ENCODE data around the gene FAT1. TPM values are rescaled to one million over a fixed set of nuclear protein-coding genes. Genes with fewer than 3 reads are reported as not detected.

FAT1 gene
- total RNA-seq, 1 donor from 2014 or later = 0.90 TPM

DNA sequence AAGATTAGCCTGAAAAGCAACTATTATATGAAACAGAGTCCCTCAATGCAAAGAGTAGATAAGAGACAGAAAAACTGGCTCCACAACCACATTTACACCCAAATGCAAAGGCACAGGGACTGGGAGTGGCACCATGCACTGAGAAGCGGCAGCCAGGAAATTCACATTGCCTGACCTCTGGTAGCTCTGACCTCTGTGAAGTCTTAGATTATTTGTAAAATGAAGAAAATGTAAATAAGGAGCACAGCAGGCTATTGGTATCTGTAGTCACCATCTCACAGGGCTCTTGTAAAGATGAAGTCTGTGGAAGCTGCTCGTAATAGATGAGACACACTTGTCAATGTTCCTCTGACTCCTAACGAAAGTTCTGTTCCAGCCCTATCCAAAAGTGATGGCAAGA, 69.7 kb downstream of the FAT1 start:
- no peak for DNase-seq (ENCODE audit: low read depth in 2 of 2)

DNA sequence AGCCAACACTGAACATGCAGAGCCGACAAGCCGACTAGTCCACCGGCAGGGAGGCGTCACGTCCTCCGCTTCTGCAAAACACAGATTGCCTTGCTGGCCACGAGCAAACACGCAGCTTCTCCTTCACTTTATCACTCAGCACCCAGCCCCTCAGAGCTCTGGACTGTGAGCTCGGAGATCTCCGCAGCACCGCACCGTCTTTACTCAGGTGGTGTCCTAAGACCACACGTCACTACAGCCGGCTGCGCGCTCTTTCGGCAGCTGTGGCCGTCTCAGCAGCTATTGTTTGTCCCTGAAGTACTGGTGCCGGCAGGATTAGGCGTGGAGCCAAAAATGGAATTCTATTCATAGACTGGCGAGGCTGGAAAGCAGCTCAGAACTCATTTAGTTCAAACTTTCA, 72.0 kb downstream of the FAT1 start:
- peak; percentile 28 to 49 for DNase-seq (ENCODE audit: low read depth in 2 of 2)

DNA sequence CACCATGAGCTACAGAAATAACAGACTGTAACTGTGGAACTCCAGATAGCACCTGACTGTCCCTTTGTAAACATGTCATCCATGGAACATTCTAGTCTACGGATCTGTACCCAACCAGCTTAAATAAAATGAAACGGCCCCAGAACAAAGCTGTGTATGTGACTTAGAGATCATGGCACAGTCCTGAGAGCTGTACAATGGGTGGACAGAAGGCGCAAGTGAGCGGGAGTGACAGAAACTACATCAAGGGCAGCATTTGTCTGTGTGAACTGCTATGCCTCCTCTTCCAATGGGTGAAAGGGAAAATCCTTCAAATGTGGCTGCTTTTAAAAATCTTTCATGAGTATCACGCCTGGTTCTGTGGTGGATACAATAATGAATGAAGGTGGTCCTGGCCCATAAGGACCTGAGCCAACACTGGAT, 72.5 kb downstream of the FAT1 start:
- no peak for DNase-seq (ENCODE audit: low read depth in 2 of 2)

GRCh38 chr4:186650401-186651180, 73.1 kb downstream of the FAT1 start:
- DNase-seq (ENCODE audit: low read depth in 2 of 2) = no peak

DNA sequence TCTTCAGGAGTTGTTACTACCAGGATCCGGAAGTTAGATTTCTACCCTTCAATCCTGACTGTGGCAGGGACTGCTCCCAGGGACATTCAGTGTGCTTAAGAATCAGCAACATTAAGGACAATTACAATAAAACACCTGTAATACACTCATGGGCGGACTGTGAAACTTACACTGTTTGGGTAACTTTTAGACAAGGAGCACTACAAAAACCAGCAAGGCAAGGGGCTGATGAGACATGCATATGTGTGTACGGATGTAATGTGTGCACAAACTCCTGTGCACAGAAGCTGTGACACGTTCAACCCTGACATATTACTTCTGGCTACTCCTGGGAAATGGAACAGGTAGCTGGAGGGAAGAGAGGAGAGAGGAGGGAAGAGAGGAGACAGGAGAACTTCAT, 75.8 kb downstream of the FAT1 start:
- DNase-seq (ENCODE audit: low read depth in 2 of 2) = no peak

GRCh38 chr4:186644737-186645261, 78.9 kb downstream of the FAT1 start:
- DNase-seq (ENCODE audit: low read depth in 2 of 2) = no peak

GRCh38 chr4:186644311-186644638, 79.4 kb downstream of the FAT1 start:
- DNase-seq (ENCODE audit: low read depth in 2 of 2) = no peak

- no peak for DNase-seq (ENCODE audit: low read depth in 2 of 2)
These were observed 80.0 kb downstream of the FAT1 start for GRCh38 chr4:186643501-186644310.

DNA sequence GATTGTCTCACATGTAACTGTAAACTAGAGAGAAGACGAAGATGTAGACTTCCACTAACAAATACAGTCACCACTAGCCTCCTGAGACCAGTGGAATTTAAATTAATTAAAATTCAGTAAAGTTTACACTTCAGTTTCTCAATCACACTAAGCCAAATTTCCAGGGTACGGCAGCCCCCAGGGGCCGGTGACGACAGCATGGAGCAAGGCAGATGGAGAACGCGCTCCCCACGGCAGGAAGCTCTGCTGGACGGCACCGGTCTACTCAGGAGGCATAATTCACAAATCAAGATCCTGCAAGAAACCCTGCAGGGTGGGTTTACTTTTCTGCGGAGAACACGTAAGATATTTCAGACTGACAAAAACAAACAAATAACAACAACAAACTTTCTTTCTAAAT, 80.7 kb downstream of the FAT1 start:
- no peak for DNase-seq (ENCODE audit: low read depth in 2 of 2)

DNA sequence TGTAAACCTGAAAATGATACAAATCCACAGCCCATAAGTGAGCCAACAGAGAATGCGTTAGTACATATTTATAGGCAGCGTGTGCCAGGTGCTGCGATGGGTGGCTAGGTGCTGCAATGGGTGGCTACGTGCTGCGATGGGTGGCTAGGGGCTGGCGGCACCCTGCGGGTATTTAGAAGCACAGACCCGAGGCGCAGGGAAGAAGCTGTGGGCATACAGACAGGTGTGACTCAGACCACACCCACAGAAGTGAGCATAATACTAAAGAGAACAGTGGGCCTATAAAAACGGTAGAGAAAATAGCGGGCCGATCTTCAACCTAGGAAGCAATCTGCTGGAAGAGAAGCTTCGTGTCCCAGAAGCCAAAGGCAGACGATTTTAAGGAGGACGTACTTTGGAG, 81.1 kb downstream of the FAT1 start:
- no peak for DNase-seq (ENCODE audit: low read depth in 2 of 2)

DNA sequence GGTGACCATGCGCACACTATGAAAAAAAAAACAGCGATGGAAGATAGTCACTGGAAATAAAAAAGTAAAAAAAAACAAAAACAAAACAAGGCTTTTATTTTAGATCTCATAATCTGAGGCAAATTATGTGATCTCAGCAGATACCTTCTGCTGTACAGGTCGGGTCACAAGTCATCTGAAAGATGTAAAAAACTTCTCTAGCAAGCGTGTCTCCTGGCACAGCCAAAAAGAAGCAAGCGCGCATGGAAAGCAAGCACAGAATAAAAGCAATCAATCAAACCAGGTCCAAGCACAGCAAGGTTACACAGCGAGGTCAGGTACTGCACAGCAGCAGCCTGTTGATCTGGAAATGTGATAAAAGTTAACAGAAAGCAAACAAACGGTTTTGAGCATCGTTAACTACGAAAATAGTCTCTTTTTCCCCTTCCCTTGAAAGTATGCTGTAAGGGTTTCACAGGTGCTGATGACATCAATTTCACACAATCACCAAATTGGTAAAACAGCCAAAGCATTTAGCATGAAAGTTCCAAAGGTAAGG, 89.0 kb downstream of the FAT1 start:
- no peak for DNase-seq (ENCODE audit: low read depth in 2 of 2)

DNA sequence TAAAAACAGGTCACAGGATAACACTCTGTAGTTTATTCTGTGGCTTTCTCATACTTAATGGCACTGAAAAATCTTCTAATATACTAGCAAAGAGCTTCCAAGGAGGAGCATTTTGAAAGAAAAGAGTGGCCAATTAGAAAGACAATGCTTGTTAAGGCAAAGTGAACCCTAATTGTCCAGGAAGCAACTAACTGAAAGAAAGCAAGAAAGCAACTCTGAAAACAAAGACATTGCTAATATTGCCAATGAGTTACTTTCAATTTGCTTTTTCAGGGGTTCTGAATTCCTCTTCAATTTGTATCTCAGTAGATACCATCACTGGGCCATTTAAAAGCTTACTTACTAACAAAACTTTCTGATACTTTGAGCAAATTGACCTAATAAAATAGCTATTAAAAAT, 89.8 kb downstream of the FAT1 start:
- DNase-seq (ENCODE audit: low read depth in 2 of 2) = no peak

GRCh38 chr4:186630128-186630527, 93.5 kb downstream of the FAT1 start:
- no peak for DNase-seq (ENCODE audit: low read depth in 2 of 2)

DNA sequence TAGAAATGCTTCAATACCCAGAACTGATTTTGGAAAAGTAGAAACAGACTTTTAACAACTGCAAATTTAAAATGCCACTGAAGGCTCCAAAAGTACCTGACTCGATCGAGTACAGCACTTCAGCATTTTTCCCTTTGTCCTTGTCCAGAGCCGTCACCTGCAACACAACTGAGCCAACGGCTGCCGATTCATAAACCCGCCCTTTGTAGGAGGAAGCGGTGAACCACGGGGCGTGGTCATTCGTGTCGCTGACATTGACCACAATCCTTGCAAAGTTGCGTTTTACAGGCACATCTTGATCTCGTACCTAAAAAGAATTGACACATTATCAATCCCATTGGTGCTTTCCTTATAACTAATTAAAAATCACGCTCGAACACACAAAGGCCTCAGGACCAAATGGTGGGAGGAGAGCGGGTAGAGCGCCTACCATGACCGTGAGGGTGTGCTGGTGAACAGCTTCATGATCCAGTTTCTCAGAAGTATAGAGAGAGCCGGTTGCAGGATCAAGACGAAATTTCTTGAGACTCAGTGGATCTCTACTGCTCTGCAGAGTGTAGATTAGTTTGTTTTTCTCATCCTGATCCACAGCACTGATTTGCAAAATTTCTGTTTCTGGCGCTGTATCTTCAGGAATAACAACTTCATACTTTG, 95.5 kb downstream of the FAT1 start:
- no peak for DNase-seq (ENCODE audit: low read depth in 2 of 2)

GRCh38 chr4:186627226-186627865, 96.3 kb downstream of the FAT1 start:
- DNase-seq (ENCODE audit: low read depth in 2 of 2) = no peak

- no peak for DNase-seq (ENCODE audit: low read depth in 2 of 2)
These were observed 98.7 kb downstream of the FAT1 start for GRCh38 chr4:186624951-186625350.

DNA sequence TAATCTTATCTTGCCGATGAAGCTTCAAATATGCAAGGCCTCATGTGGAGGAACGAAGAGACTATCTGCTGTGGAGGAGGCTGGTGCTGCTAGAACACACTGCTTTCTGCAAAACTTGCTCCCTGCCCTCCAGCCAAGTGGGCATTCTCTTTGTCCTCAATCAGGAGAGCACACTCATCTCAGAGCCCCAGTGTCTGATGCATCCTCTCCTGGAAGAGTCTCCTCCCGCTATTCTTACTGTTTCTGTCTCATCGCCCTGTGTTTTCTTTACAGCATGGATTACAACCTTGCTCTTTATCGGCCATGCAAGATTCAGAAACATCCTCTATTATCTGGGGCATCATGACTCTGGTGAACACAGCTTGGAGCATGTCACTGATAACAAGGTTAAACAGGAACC, 100.1 kb downstream of the FAT1 start:
- no peak for DNase-seq (ENCODE audit: low read depth in 2 of 2)

- no peak for DNase-seq (ENCODE audit: low read depth in 2 of 2)
These were observed 100.7 kb downstream of the FAT1 start for GRCh38 chr4:186622788-186623464.

DNA sequence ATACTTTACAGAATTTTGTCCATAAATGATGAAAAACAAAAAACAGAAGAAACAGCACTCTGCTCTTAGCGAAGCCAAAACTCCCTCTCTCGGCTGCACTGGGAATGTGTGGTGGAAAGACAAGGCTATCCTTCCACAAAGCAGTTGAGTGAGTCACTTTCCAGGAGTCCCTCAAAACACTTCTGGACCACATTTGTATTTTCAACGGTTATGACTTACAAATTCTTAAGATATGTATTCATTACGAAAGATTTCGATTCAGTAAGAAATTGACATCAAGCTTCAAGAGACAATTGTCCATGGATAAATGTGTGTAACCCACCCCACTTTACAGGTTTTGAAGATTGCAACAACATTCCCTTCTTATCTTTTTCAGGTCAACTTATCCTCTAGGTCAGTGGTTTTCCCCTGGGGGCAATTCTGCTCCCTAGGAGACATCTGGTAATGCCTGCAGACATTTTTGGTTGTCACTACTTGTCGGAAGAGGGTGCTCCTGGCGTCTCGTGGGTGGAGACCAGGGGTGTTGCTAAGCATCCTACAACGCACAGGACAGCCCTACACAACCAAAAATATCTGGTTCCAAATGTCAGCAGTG, 101.6 kb downstream of the FAT1 start:
- DNase-seq (ENCODE audit: low read depth in 2 of 2) = no peak

- no peak for DNase-seq (ENCODE audit: low read depth in 2 of 2)
These were observed 104.6 kb downstream of the FAT1 start for GRCh38 chr4:186619088-186619487.

DNA sequence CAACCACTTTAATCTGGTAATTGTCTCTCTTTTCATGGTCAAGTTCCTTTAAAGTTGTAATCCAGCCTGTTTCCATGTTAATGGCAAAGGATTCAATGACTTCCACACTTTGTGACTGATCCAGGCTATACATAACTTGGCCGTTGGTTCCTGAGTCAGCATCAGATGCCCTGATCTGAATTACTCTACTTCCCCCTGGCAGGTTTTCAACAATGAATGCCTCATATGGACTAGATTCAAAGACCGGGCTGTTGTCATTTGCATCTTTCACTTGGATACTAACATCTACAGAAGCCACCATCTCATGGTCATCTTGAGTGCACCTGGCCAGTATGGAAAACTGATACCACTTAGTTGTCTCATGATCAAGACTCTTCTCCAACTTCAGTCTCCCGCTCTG, 105.7 kb downstream of the FAT1 start:
- DNase-seq (ENCODE audit: low read depth in 2 of 2) = no peak

All from dermis microvascular lymphatic vessel endothelial cell (primary cell).